ENCODE measurements around the gene PCDHA1.
A peak's percentile ranks its signal among the peaks of the same experiment; 100 is the strongest.

Gene PCDHA1

DNA sequence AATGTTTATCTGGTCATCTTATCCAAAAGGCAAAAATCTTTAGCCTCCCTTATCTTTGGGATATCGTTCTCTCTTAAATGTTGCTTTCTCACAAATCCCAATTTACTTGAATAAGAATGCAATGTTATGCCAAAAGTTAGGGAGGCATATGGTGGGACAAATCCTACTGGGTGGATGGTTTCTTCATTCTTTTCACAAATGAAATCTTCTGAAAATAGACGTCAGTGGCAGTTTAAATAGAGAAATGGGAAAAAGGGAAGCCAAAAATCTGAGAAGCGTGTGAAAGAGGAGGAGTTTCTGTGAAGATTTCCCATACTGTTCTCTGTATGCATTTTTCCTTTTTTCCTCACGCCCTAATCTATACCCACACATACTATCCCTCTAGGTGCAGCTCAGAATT is 137.7 kb downstream of the PCDHA1 start:
- no peak for DNase-seq (ENCODE audit: low spot score)

DNA sequence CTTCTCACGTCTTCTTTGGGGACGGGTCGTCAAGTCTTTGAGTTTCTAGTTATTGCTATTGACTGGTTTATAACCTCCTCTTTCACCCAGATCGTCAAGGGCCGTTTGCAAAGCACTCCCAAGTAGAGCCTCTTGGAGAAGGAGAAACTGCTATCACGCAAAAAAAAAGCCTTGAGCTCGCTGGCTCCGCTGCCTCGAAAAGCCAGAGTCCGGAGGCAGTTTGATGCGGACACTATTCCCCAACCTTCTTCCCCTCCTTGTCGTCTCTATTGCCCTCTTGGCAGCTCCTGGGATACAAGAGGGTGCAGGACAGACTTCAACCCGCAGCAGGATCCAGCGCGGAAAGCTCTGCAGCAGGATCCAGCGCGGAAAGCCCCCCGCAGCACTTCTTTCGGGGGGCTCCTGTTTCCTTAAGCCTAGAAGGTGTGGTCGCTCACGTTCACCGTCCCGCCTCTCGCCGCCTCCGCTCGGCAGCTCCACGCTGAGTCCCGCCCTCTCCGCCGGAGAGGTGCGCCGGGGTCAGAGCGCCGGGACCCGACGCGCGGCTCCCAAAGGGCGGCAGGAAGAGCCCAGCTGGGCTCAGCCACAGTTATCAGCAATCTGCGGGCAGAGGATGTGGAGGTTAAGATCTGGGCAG is 140.0 kb downstream of the PCDHA1 start, which contains the start of gene PCDHAC1:
PCDHAC1 (plus strand) TSS at position 494 of the 637 bp plus-strand sequence. CDS start 594 bp downstream, outside the sequence.
- DNase-seq (ENCODE audit: low spot score) = no peak

DNA sequence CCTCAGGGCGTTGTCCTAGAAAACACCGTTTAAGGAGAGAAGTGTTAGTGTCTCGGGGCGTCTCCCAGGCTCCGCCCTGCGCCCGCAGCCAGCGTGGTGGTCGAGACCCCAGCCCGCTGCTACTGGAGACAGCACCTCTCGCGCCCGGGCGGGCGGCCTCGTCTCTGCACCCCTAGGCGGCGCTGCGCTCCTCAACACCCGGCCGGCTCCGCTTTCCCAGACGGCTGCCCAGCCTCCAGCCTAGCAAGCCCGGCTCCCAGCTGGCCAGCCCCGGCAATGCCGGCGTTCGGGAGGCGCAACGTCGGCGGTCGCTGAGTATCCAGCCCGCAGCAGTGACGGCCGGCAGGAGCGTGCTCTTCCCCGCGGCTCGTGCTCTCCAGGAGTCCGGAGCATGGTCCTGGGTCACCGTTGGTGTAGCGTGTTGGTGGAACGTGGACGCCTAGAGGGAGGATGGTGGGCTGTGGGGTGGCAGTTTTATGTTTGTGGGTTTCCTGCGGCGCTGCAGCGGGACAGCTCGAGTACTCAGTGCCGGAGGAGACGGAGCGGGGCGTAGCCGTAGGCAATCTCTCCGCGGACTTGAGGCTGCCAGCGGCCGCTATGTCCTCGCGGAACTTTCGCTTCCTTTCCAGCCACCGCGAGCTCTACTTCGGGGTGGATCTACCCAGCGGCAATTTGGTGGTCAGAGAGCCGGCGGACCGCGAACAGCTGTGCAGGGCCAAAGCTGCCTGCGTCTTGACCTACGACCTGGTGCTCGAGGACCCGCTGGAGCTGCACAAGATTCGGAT is 140.7 kb downstream of the PCDHA1 start:
- peak; percentile 1 for DNase-seq (ENCODE audit: low spot score)

- DNase-seq (ENCODE audit: low spot score) = no peak
These were observed 141.3 kb downstream of the PCDHA1 start for GRCh38 chr5:140927228-140927573.

- DNase-seq (ENCODE audit: low spot score) = no peak
These were observed 149.1 kb downstream of the PCDHA1 start for GRCh38 chr5:140934964-140935606.

DNA sequence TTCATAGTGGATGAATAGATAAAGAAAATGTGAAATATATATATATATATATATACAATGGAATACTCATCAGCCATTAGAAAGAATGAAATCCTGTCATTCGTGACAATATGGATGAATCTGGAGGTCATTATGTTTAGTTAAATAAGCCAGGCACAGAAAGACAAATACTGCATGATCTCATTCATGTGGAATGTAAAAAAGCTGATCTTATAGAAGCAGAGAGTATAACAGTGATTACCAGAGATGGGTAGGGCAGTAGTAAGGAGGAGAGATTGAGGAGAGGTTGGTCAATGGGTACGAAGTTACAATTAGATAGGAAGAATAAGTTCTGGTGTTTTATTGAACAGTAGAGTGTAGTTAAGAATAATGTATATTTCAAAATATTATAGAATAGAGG is 160.6 kb downstream of the PCDHA1 start:
- DNase-seq (ENCODE audit: low spot score) = no peak

GRCh38 chr5:140951636-140952035 is 165.7 kb downstream of the PCDHA1 start:
- DNase-seq (ENCODE audit: low spot score) = no peak

- DNase-seq (ENCODE audit: low spot score) = no peak
These were observed 167.3 kb downstream of the PCDHA1 start for GRCh38 chr5:140953234-140953633.

- DNase-seq (ENCODE audit: low spot score) = no peak
These were observed 176.2 kb downstream of the PCDHA1 start for GRCh38 chr5:140962190-140962589.

GRCh38 chr5:140964356-140964755 is 178.4 kb downstream of the PCDHA1 start:
- DNase-seq (ENCODE audit: low spot score) = no peak

GRCh38 chr5:140965905-140966292 is 180.0 kb downstream of the PCDHA1 start:
- no peak for DNase-seq (ENCODE audit: low spot score)

DNA sequence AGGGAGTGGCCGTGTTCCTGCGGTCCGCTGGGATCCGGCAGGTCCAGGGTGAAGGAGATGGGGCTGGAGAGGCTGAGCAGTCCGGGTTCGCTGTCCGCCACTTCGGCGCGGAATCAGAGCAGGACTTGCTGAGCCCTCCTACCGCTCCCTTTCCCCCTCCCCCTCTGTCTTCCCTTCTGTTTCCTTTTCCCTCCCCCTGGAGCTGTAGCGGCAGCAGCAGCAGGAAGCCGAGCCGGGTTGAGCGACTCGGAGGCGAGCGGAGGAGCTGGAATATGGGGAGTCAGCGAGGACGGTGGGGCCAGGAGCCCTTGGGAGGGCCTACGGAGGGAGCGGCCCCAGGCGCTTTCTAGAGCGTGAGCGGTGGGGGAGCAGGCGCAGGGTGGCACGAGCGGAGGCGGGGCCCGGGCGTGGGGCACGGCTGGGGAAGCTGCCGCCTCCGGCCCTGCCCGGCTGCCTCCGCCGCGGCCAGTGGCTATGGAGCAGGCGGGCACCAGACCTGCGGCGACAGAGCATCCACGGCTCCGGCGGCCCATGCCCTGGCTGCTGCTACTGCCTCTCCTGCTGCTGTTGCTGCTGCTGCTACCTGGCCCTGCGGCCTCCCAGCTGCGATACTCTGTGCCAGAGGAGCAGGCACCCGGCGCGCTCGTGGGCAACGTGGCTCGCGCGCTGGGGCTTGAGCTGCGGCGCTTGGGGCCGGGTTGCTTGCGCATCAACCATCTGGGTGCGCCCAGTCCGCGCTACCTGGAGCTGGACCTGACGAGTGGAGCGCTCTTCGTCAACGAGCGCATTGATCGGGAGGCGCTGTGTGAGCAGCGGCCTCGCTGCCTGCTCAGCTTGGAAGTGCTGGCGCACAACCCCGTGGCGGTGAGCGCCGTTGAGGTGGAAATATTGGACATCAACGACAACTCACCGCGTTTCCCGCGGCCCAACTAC is 180.6 kb downstream of the PCDHA1 start, which contains the start of gene PCDHAC2:
PCDHAC2 (plus strand) TSS at position 184 of the 933 bp plus-strand sequence; CDS start at position 475, 291 bp downstream.
- DNase-seq (ENCODE audit: low spot score) = no peak

- no peak for DNase-seq (ENCODE audit: low spot score)
These were observed 181.4 kb downstream of the PCDHA1 start for GRCh38 chr5:140967226-140967893.

DNA sequence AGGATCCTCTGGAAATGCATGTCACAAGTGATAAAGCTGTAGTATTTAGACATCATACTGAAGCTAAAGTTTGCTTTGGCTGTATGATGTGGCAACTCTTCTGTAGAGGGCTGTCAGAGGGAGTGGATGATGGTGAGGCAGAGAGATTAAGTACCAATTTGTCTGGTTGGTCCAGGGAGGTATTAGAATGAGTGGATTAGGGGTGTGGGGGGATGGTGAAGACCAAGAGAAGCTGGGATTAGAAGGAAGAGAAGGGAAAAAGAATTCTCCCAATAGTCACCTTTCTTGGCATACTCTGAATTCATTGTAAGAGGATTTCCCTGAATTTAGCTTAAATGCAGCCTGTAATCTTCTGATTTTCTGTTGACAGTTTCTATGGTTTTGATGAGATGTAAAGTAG is 183.9 kb downstream of the PCDHA1 start:
- no peak for DNase-seq (ENCODE audit: low spot score)

DNA sequence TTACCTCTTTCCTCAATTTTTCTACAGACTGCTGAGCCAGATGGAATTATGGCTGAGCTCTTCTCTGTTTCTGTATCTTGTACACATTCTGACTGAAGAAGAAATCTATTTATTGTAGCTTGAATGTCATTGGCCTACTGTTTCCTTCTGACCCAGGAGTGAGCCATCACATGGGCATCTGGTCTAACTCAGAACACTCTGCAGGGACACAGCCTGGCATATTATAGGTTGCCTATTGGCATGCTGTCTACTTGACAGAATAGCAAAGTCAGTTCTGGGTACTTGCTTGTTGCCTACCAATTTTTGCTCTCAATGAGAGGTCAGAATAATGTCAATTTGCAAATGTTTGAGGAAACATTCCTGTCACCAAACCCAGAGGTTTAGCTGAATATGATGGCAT is 187.6 kb downstream of the PCDHA1 start:
- no peak for DNase-seq (ENCODE audit: low spot score)

DNA sequence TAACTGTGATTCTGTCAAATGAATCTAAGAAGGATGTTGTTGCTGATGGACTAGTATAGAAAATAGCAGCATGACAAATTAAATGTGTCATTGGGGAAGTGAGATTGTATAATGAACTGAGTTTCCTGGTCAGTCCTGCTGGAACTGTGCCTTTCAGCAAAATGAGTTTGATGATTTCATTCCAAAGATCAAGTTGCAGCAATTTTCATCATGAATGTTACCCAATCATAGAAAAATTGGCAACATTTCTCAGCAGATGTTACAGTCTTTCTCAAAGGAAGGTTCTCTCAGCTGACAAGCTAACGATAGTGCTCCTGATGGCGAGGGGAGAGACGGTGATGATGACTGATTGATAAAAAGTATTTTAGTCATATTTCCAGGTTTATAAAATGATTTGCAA is 191.1 kb downstream of the PCDHA1 start:
- no peak for DNase-seq (ENCODE audit: low spot score)

DNA sequence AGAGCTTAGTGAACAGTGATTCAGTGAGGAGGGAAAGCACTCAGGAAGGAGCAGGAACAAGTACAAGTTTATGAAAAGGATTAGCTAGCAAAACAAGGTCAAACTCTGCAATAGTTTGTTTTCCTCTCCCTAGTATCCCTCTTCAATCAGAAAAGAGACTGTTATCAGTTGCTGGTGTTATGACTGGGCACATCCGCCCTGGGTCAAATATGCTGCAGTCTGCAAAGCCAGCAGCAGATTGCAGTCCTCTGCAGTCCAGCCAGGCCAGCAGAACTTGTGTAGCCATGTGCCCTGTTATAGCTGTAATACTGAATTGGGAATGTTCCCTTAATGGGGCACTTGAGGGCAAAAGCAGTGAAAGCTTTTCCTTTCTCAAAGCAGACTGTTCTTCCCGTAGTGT is 192.3 kb downstream of the PCDHA1 start:
- no peak for DNase-seq (ENCODE audit: low spot score)

GRCh38 chr5:140978983-140979382 is 193.0 kb downstream of the PCDHA1 start:
- no peak for DNase-seq (ENCODE audit: low spot score)

DNA sequence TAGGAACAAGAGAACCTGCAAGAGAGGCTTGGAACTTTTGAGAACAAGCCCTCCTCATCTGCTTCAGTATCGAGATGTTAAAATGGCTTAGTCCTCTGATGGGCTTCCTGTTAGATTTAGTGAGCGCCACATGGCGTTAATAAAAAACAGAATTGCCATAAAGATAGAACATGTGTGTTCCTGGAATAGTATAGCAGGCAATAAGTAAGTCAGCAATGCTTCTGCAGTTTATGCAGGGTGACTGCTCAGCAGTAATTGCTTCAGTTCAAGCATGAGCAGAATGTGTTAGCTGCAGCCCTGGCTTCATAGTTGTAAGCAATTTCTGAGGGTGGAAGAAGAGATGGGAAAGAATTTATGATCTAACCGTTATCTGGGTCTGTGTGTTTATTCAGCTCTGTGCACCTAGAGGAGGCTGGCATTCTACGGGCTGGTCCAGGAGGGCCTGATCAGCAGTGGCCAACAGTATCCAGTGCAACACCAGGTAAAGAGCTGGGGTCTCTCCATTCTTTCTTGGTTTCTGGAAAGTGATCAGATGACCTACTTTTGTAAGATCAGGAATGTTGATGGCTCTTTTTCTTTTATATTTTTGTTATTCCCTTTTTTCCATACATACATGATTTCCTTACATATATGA is 196.3 kb downstream of the PCDHA1 start:
- no peak for DNase-seq (ENCODE audit: low spot score)

GRCh38 chr5:140986117-140986521 is 200.2 kb downstream of the PCDHA1 start:
- no peak for DNase-seq (ENCODE audit: low spot score)

- no peak for DNase-seq (ENCODE audit: low spot score)
These were observed 202.2 kb downstream of the PCDHA1 start for GRCh38 chr5:140988100-140988499.

Data from CD4-positive, alpha-beta T cell treated with Interleukin-15 for 4 hours (primary cell).